HepG2 (cell line): Measurements from ENCODE around the gene ELL. TPM values are rescaled to one million over a fixed set of nuclear protein-coding genes. Genes with fewer than 3 reads are reported as not detected.

Experiments used
- CREM ChIP-seq, 2 experiments: sonication (generic) in 1 of 2; formaldehyde crosslinking in 1 of 2; IDR thresholded peaks; 2 replicates each; pipeline versions ENCODE4 v1.4.0 to v1.6.1; 2016 to 2020; ENCODE audit warnings: antibody characterized with exemption in 1 of 2, mild to moderate bottlenecking in 1 of 2, missing genetic modification reagents in 1 of 2
- ELF4 ChIP-seq: sonication (generic); formaldehyde crosslinking; IDR thresholded peaks from 2 replicates; pipeline ENCODE4 v1.5.0; 2020; ENCODE audit warnings: missing genetic modification reagents, mild to moderate bottlenecking, moderate library complexity, borderline replicate concordance
- FOXJ3 ChIP-seq: sonication (generic); formaldehyde crosslinking; IDR thresholded peaks from 2 replicates; pipeline ENCODE4 v1.4.0; 2020; ENCODE audit warnings: missing genetic modification reagents, mild to moderate bottlenecking, borderline replicate concordance
- GABPB1 ChIP-seq: IDR thresholded peaks from 2 replicates; pipeline ENCODE4 v1.6.1; 2016; ENCODE audit warnings: mild to moderate bottlenecking, missing genetic modification reagents, moderate library complexity, missing compliant biosample characterization
- KDM5A ChIP-seq: fragments of 200-600 bp; sonication (generic); IDR thresholded peaks from 2 replicates; pipeline ENCODE4 v1.7.0; 2018; ENCODE audit warnings: antibody characterized with exemption, mild to moderate bottlenecking, low read length, borderline replicate concordance
- MAFK ChIP-seq, 2 experiments: IDR thresholded peaks in 1 of 2; conservative IDR thresholded peaks in 1 of 2; 2 replicates each; pipeline ENCODE4 v1.6.1; 2011; ENCODE audit warnings: improper control_type of control experiment in 2 of 2, low read length in 2 of 2
- PAWR ChIP-seq: sonication (generic); formaldehyde crosslinking; IDR thresholded peaks from 2 replicates; pipeline ENCODE4 v1.4.0; 2020; ENCODE audit warnings: missing genetic modification reagents, mild to moderate bottlenecking, borderline replicate concordance
- POLR2G ChIP-seq: fragments of 200-400 bp; formaldehyde crosslinking; IDR thresholded peaks from 2 replicates; pipeline ENCODE4 v1.6.1; 2018; ENCODE audit warnings: mild to moderate bottlenecking, low read depth, low read length, moderate library complexity
- RBAK ChIP-seq: sonication (generic); formaldehyde crosslinking; IDR thresholded peaks from 2 replicates; pipeline ENCODE4 v1.5.1; 2020; ENCODE audit warnings: mild to moderate bottlenecking, missing genetic modification reagents
- SAP130 ChIP-seq: IDR thresholded peaks from 2 replicates; pipeline ENCODE4 v1.6.1; 2016; ENCODE audit warnings: low read depth
- SKI ChIP-seq: fragments of 450-650 bp; IDR thresholded peaks from one replicate; pipeline ENCODE4 v1.6.1; 2018; ENCODE audit warnings: mild to moderate bottlenecking; ENCODE audit not compliant: partially characterized antibody
- SSRP1 ChIP-seq: IDR thresholded peaks from 2 replicates; pipeline ENCODE4 v1.6.1; 2016; ENCODE audit warnings: control low read depth
- ZBTB21 ChIP-seq: sonication (generic); formaldehyde crosslinking; IDR thresholded peaks from 2 replicates; pipeline ENCODE4 v1.4.0; 2020; ENCODE audit warnings: missing genetic modification reagents
- ZNF225 ChIP-seq: sonication (generic); formaldehyde crosslinking; IDR thresholded peaks from 2 replicates; pipeline ENCODE4 v1.4.0; 2020; ENCODE audit warnings: mild to moderate bottlenecking, missing genetic modification reagents
- ZNF441 ChIP-seq: sonication (generic); formaldehyde crosslinking; IDR thresholded peaks from 2 replicates; pipeline ENCODE4 v1.7.0; 2021; ENCODE audit warnings: missing genetic modification reagents, borderline replicate concordance
- ZNF572 ChIP-seq: sonication (generic); formaldehyde crosslinking; IDR thresholded peaks from 2 replicates; pipeline ENCODE4 v1.5.1; 2020; ENCODE audit warnings: mild to moderate bottlenecking, missing genetic modification reagents
- ZNF841 ChIP-seq: sonication (generic); formaldehyde crosslinking; IDR thresholded peaks from 2 replicates; pipeline ENCODE4 v1.8.1; 2023; ENCODE audit warnings: missing genetic modification reagents, borderline replicate concordance
- ZSCAN9 ChIP-seq: IDR thresholded peaks from 2 replicates; pipeline ENCODE4 v1.6.1; 2016; ENCODE audit warnings: borderline replicate concordance
- polyA plus RNA-seq, 8 experiments: library from polyadenylated mRNA; depleted of rRNA in 3 of 8; stranded (reverse) in 7 of 8; unstranded in 1 of 8; fragments of >200 nt; fragmentation: Illumina TruSeq in 4 of 8; extraction: Trizol in 4 of 8; gene quantifications; 2 replicates each; pipeline versions ENCODE4 v1.2.1 to v1.2.3, GENCODE V29; 2011 to 2016; ENCODE audit warnings: low read depth in 4 of 8, missing spikeins in 1 of 8, mixed read lengths in 1 of 8; ENCODE audit not compliant: insufficient read depth in 1 of 8
- total RNA-seq, 5 experiments: library from RNA; depleted of rRNA; stranded (reverse); fragments of >200 nt; fragmentation: Illumina TruSeq; extraction: Trizol; gene quantifications; 2 replicates each; pipeline ENCODE4 v1.2.3, GENCODE V29; 2016; ENCODE audit warnings: low read depth in 1 of 5
- TF ChIP-seq, protein P1 (sequence below): sonication (generic); formaldehyde crosslinking; IDR thresholded peaks from 2 replicates; pipeline ENCODE4 v1.5.1; 2020; ENCODE audit warnings: missing genetic modification reagents, mild to moderate bottlenecking, borderline replicate concordance
- TF ChIP-seq, protein P2 (sequence below): sonication (generic); formaldehyde crosslinking; IDR thresholded peaks from 2 replicates; pipeline ENCODE4 v1.4.0; 2020; ENCODE audit warnings: missing genetic modification reagents, borderline replicate concordance
- TF ChIP-seq, protein P3 (sequence below): IDR thresholded peaks from 2 replicates; pipeline ENCODE4 v1.6.1; 2016; ENCODE audit warnings: low read depth, borderline replicate concordance
- TF ChIP-seq, protein P4 (sequence below), 2 experiments: sonication (generic) in 1 of 2; formaldehyde crosslinking in 1 of 2; IDR thresholded peaks; 2 replicates each; pipeline versions ENCODE4 v1.4.0 to v1.6.1; 2018 to 2020; ENCODE audit warnings: missing genetic modification reagents in 2 of 2, borderline replicate concordance in 1 of 2, low read depth in 1 of 2, mild to moderate bottlenecking in 1 of 2, missing biosample characterization in 1 of 2
- TF ChIP-seq, protein P5 (sequence below): sonication (generic); formaldehyde crosslinking; IDR thresholded peaks from 2 replicates; pipeline ENCODE4 v1.8.1; 2023; ENCODE audit warnings: missing genetic modification reagents, mild to moderate bottlenecking, borderline replicate concordance

Gene ELL
- total and polyA plus RNA-seq, 2 of the 13 experiments (the other 11 are each of a cell fraction or from before 2014, with no cell fraction given) = 3.7 to 5.4 TPM

DNA sequence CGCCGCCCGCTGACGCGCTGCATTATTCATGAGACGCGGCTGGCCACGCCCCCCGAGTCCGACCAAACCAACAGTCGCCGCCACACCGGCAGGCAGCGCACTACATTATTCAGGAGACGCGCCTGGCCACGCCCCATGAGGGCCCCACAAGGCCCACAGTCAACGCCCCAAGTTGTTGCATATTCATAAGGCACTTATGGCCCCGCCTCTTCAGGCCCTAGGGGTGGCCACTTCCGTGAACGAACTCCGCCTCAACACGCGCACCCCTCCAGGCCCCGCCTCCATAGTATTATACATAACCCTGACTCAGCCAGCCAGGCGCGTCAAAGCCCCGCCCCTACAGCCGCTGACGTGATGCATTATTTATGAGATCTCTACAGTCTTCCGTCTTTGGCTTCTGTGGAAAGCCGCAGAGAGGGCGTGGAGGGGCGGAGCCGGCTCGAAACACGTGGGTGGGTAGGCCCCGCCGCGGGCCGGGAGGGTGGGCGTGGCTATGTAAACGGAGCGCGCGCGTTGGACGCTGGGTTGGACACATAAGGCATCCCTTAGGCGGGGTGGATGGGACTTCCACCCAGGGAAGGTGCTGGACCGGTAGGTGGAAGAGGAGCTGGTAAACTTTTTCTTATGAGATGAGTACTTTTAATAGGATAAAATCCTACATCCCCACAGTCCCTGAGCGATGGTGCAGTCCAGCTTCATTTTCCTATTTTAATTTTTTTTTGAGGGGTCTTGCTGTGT, 423 bp upstream of the ELL start (continued):
- peak; percentile 83; the same call in 1 of the 2 replicates for TF ChIP-seq ELF4 (CRISPR knock-in tag)
- TF ChIP-seq, protein P1, sequence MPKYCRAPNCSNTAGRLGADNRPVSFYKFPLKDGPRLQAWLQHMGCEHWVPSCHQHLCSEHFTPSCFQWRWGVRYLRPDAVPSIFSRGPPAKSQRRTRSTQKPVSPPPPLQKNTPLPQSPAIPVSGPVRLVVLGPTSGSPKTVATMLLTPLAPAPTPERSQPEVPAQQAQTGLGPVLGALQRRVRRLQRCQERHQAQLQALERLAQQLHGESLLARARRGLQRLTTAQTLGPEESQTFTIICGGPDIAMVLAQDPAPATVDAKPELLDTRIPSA (CRISPR knock-in tag) = no peak
- TF ChIP-seq CREM (IDR thresholded peaks at IDR 0.05) = peak; percentile 77
- no peak for TF ChIP-seq CREM (CRISPR knock-in tag; IDR thresholded peaks at IDR 0.05)
- TF ChIP-seq, protein P2, sequence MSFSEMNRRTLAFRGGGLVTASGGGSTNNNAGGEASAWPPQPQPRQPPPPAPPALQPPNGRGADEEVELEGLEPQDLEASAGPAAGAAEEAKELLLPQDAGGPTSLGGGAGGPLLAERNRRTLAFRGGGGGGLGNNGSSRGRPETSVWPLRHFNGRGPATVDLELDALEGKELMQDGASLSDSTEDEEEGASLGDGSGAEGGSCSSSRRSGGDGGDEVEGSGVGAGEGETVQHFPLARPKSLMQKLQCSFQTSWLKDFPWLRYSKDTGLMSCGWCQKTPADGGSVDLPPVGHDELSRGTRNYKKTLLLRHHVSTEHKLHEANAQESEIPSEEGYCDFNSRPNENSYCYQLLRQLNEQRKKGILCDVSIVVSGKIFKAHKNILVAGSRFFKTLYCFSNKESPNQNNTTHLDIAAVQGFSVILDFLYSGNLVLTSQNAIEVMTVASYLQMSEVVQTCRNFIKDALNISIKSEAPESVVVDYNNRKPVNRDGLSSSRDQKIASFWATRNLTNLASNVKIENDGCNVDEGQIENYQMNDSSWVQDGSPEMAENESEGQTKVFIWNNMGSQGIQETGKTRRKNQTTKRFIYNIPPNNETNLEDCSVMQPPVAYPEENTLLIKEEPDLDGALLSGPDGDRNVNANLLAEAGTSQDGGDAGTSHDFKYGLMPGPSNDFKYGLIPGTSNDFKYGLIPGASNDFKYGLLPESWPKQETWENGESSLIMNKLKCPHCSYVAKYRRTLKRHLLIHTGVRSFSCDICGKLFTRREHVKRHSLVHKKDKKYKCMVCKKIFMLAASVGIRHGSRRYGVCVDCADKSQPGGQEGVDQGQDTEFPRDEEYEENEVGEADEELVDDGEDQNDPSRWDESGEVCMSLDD (CRISPR knock-in tag) = no peak
- TF ChIP-seq MAFK (conservative IDR thresholded peaks at IDR 0.05 in 1 of 2, IDR thresholded peaks at IDR 0.05 in 1 of 2; ENCODE audit: low read length in 2 of 2) = peak; percentile 62 to 64
- TF ChIP-seq, protein P3, sequence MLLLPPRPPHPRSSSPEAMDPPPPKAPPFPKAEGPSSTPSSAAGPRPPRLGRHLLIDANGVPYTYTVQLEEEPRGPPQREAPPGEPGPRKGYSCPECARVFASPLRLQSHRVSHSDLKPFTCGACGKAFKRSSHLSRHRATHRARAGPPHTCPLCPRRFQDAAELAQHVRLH = no peak
- TF ChIP-seq RBAK (CRISPR knock-in tag) = no peak
- TF ChIP-seq KDM5A = no peak
- peak; percentile 37; the same call in 1 of the 2 replicates for TF ChIP-seq GABPB1 (CRISPR knock-in tag)
- TF ChIP-seq ZNF225 = no peak
- 0 out of 2 replicates have a peak, but pooled peaks have one; percentile 28 for TF ChIP-seq POLR2G
- no peak for TF ChIP-seq FOXJ3 (CRISPR knock-in tag)
- peak; percentile 94 for TF ChIP-seq SKI
- TF ChIP-seq ZNF841 (CRISPR knock-in tag) = no peak
- no peak for TF ChIP-seq PAWR
- TF ChIP-seq SAP130 = peak; percentile 57; the same call in 1 of the 2 replicates
- no peak for TF ChIP-seq ZNF572 (CRISPR knock-in tag)
- TF ChIP-seq SSRP1 (CRISPR knock-in tag) = no peak
- TF ChIP-seq, protein P4, sequence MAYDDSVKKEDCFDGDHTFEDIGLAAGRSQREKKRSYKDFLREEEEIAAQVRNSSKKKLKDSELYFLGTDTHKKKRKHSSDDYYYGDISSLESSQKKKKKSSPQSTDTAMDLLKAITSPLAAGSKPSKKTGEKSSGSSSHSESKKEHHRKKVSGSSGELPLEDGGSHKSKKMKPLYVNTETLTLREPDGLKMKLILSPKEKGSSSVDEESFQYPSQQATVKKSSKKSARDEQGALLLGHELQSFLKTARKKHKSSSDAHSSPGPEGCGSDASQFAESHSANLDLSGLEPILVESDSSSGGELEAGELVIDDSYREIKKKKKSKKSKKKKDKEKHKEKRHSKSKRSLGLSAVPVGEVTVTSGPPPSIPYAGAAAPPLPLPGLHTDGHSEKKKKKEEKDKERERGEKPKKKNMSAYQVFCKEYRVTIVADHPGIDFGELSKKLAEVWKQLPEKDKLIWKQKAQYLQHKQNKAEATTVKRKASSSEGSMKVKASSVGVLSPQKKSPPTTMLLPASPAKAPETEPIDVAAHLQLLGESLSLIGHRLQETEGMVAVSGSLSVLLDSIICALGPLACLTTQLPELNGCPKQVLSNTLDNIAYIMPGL (CRISPR knock-in tag; IDR thresholded peaks at IDR 0.05; ENCODE audit: borderline replicate concordance in 1 of 2, low read depth in 1 of 2) = 0 out of 4 replicates have a peak, but pooled peaks of 1 of the 2 experiments have one; percentile 0
- TF ChIP-seq, protein P5, sequence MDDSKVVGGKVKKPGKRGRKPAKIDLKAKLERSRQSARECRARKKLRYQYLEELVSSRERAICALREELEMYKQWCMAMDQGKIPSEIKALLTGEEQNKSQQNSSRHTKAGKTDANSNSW = no peak
- TF ChIP-seq ZBTB21 (CRISPR knock-in tag) = 0 out of 2 replicates have a peak, but pooled peaks have one; percentile 52
- TF ChIP-seq ZSCAN9 (CRISPR knock-in tag) = no peak
- TF ChIP-seq ZNF441 (CRISPR knock-in tag) = no peak
